ENCODE results near the gene NEDD4L.
A peak's percentile ranks its signal among the peaks of the same experiment; 100 is the strongest.

Gene NEDD4L

GRCh38 chr18:58125183-58125582, 81.2 kb downstream of the NEDD4L start:
- DNase-seq = no peak

- DNase-seq = no peak
Measured at GRCh38 chr18:58125756-58126155, 81.7 kb downstream of the NEDD4L start.

- no peak for DNase-seq
Measured at GRCh38 chr18:58128381-58129374, 84.7 kb downstream of the NEDD4L start.

- no peak for DNase-seq
Measured at GRCh38 chr18:58132595-58133261, 88.7 kb downstream of the NEDD4L start.

GRCh38 chr18:58135183-58135641, 91.2 kb downstream of the NEDD4L start:
- no peak for DNase-seq

GRCh38 chr18:58135701-58136331, 91.8 kb downstream of the NEDD4L start:
- peak; percentile 48 for DNase-seq

DNA sequence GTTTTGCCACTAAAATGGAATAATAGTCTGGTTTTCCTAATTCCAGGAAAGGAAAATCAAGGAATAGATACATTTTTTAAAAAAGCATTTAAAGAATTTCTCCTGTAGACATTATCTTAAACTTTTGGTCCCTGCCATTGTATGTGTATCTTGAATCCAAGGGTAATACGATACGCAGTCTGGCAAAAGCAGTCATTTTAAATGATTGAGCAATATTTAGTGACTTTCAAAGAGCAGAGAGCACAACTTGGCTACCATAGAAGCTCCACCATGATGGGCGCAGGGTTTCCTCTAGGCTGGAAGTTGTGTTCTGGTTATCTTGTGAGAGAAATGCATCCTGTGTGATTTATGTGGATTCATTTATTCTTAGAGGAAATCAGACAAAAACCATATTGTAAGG, 92.9 kb downstream of the NEDD4L start:
- no peak for DNase-seq

DNA sequence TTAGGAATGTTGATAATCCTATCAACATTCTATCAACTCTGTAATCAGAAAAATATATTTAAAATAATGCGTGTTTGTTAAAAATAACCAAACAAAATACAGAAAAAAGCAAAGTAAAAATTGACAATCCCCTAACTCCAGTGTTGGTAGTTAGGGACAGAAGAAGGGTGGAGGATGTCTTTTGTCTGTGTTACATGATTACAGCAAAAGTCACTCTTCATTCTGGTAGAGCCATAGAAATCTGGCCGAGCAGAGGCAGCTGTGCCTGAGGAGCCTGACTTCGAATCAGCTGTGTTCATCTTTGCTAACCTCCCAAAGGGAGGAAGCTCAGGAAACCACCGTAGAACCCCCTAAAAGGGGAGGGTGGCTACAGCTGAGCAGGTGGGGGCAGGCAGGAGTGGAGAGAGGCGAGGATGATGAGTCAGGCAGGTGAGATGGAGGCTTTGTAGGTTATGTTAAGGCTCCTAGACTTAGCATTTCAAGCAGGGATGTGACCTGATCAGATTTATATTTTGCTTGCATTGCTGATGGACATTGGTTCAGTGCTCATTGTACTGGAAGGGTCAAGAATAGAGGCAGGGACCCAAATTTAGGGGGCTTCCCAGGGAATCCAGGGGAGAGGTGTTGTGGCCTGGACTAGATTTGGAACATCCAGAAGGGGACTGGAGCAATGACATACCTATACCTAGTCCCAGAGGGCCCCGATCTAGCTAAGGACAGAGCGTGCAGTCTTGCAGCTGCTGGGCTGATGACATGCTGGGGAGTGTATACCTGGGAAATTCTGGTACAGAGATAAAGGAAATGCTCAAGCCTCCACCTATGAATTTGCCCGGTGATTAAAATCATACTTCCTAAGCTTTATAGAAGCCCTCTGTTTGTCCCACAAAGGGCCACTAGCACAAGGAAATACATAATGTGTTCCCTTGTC, 95.7 kb downstream of the NEDD4L start:
- no peak for DNase-seq

DNA sequence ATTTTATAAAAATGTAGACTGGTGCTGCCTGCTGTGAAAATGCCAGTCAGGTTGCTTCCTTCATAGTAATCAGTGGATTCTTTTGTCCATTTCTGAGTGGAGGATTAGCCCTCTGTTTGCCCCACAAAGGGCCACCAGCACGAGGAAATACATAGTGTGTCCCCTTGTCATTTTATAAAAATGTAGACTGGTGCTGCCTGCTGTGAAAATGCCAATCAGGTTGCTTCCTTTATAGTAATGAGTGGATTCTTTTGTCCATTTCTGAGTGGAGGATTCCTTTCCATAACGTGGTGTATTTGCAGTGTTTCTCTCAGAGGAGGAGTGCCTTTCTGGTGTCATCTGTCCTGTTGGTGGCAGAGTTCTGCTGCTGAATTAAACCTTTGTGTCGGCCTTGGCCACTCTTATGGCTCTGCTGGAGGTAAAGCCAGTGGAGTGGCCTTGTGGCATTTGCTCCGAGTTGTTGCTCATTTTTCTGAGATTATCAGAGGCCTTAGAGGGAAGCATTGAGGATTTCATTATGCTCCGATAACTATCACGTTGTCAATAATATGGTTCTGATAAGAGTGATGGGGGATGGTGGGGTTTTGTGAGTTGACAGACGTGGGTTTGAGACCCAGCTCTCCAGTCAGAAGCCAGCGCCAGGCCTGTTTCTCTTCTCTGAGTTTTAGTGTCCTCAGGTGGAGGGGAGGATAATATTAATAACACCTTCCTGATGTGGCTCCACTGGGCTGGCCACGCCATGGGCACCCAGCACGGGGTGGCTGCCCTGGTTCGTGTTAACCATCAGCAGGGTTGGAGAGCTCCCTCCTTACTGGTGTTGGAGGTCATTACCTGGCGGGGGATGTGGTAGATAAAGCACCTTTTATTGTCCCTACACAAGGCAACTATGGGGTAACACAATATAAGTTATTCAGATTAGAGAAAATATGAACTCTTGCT, 96.6 kb downstream of the NEDD4L start:
- no peak for DNase-seq

- DNase-seq = no peak
Measured at GRCh38 chr18:58143386-58143785, 99.4 kb downstream of the NEDD4L start.

GRCh38 chr18:58144106-58144505, 100.1 kb downstream of the NEDD4L start:
- DNase-seq = no peak

GRCh38 chr18:58144671-58145285, 100.8 kb downstream of the NEDD4L start:
- DNase-seq = no peak

GRCh38 chr18:58146099-58146498, 102.1 kb downstream of the NEDD4L start:
- DNase-seq = no peak

DNA sequence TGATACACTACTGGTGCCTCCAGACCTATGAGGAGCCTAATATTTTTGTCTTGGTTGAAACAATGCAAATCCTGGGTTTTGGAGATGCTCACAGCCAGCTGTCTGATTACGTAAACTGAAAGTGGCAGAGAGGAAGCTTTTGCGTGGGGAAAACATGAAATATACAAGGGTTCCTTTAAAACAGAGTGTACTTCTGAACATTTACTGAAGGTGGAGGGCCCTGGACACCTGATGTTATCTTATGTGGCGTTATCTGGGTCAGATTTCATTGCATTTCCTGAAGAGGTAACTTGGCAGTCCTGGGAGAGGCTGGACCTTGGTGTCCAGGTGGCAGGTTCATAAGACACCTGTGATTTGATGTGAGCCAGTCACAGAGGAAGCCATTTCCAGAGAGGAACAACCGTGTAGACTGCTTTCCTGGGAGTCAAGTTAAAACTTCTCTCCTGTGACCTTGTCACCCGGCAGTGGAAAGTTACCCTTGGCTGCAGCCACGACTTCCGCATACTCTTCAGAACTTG, 105.0 kb downstream of the NEDD4L start:
- no peak for DNase-seq

GRCh38 chr18:58150772-58151171, 106.7 kb downstream of the NEDD4L start:
- no peak for DNase-seq

DNA sequence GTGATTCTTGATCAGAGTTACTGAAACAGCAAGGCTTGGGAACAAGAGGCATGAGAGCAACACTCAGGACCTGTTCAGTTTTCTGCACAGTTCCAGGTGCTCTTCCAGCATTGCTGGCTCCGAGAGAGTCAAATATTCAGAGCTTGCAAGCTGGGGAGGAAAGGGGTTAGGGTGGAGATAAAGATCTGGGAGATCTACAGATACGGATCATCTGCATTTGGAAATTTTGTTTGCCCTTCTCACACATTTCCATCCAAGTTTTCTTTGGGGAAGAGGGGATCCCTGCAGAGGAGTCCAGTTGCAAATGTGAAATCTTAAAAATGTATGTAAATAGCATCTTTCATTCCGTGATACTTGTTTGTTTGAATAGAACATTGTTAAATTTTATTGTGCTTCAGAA, 108.2 kb downstream of the NEDD4L start:
- no peak for DNase-seq

GRCh38 chr18:58152891-58153290, 108.9 kb downstream of the NEDD4L start:
- no peak for DNase-seq

DNA sequence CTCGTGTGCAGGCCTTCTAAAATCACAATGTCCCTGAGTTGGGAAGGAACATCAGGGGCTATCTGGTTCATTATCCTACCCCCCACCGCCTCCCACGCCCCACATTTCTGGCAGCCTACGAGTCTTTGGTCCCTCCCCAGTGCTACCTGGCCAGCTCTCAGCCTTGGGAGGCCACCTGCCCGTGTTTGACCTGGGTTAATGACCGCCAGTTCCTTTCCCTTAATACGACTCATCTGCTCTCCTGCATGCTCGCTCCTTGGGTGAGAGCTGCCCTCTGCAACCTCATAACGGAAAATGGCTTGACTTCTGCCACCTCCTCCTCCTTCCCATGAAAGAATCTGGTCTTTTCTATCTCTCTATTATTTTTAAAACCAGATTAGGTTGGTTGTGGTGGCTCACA, 112.5 kb downstream of the NEDD4L start:
- no peak for DNase-seq

- DNase-seq = no peak
Measured at GRCh38 chr18:58157237-58157636, 113.2 kb downstream of the NEDD4L start.

- DNase-seq = no peak
Measured at GRCh38 chr18:58158008-58158407, 114.0 kb downstream of the NEDD4L start.

GRCh38 chr18:58158459-58158858, 114.4 kb downstream of the NEDD4L start:
- DNase-seq = no peak
